ENCODE results near the gene KRT31. TPM values are rescaled to one million over a fixed set of nuclear protein-coding genes. Genes with fewer than 3 reads are reported as not detected.
A peak's percentile ranks its signal among the peaks of the same experiment; 100 is the strongest.

The KRT31 gene
- total RNA-seq, 1 experiment from 2014 or later: not detected

DNA sequence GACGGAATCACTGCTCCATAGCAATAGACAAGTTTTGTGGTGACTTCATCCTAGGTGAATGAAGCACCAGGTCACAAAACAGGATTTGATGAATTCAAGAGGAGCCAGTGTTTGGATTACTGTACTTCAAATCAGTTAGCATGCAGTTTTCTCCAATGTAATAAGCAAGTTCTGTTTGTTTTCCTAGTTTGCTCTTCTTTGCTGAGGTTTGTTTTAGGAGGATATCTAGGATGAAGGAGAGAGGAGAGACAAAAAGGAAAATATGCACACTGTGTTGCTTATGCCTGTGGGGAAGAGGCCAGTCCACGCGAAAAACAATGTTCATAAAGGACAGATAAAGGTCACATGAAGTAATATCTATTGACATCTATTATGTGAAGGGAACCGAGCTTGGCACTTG lies 18.0 kb upstream of the KRT31 start:
- no peak overlapping the region for H3K4me3 ChIP-seq (ENCODE audit: low read depth in 2 of 2, low read length in 2 of 2)
- ChIA-PET POLR2A (no interaction called here), CTCF (no interaction called here)
- no peaks in the 10 kb centered on the region for H3K9me3 ChIP-seq (ENCODE audit: control insufficient read depth, insufficient read depth, low read depth, low read length)
- intact Hi-C loops (cut with micrococcal nuclease; ENCODE audit: unreplicated experiment): no loop called here
- BruUV-seq (replicated peaks): no TSS peak
- DNase-seq (ENCODE audit: low read depth, low spot score) (no peak), ATAC-seq (no peak)
- H3K36me3 ChIP-seq (ENCODE audit: control insufficient read depth, insufficient read depth, low read length): no peaks in the 10 kb centered on the region
- H3K27me3 ChIP-seq (ENCODE audit: control insufficient read depth, insufficient read depth, low read length): no peaks in the 10 kb centered on the region
- peaks cover 17% of the 10 kb centered on the region; the same call in 1 of the 2 replicates for H3K4me1 ChIP-seq (ENCODE audit: control insufficient read depth, insufficient read depth, low read length)
- in situ Hi-C loops (cut with HindIII; ENCODE audit: low pct_unique_long_range_greater_than_20kb, low sequenced_read_pairs): no loop called here
- TF ChIP-seq SIN3A (IDR thresholded peaks at IDR 0.05; ENCODE audit: borderline replicate concordance, insufficient read depth, low read depth, low read length) (no peak), POLR2AphosphoS5 (IDR thresholded peaks at IDR 0.05; ENCODE audit: low read depth, low read length) (no peak), TCF7L2 (IDR thresholded peaks at IDR 0.05; ENCODE audit: low read depth, low read length) (no peak)
- TF ChIP-seq, protein P1, sequence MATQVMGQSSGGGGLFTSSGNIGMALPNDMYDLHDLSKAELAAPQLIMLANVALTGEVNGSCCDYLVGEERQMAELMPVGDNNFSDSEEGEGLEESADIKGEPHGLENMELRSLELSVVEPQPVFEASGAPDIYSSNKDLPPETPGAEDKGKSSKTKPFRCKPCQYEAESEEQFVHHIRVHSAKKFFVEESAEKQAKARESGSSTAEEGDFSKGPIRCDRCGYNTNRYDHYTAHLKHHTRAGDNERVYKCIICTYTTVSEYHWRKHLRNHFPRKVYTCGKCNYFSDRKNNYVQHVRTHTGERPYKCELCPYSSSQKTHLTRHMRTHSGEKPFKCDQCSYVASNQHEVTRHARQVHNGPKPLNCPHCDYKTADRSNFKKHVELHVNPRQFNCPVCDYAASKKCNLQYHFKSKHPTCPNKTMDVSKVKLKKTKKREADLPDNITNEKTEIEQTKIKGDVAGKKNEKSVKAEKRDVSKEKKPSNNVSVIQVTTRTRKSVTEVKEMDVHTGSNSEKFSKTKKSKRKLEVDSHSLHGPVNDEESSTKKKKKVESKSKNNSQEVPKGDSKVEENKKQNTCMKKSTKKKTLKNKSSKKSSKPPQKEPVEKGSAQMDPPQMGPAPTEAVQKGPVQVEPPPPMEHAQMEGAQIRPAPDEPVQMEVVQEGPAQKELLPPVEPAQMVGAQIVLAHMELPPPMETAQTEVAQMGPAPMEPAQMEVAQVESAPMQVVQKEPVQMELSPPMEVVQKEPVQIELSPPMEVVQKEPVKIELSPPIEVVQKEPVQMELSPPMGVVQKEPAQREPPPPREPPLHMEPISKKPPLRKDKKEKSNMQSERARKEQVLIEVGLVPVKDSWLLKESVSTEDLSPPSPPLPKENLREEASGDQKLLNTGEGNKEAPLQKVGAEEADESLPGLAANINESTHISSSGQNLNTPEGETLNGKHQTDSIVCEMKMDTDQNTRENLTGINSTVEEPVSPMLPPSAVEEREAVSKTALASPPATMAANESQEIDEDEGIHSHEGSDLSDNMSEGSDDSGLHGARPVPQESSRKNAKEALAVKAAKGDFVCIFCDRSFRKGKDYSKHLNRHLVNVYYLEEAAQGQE (IDR thresholded peaks at IDR 0.05; ENCODE audit: insufficient read depth in 1 of 2, low read depth in 2 of 2, low read length in 1 of 2): no peak
- TF ChIP-seq, protein P2, sequence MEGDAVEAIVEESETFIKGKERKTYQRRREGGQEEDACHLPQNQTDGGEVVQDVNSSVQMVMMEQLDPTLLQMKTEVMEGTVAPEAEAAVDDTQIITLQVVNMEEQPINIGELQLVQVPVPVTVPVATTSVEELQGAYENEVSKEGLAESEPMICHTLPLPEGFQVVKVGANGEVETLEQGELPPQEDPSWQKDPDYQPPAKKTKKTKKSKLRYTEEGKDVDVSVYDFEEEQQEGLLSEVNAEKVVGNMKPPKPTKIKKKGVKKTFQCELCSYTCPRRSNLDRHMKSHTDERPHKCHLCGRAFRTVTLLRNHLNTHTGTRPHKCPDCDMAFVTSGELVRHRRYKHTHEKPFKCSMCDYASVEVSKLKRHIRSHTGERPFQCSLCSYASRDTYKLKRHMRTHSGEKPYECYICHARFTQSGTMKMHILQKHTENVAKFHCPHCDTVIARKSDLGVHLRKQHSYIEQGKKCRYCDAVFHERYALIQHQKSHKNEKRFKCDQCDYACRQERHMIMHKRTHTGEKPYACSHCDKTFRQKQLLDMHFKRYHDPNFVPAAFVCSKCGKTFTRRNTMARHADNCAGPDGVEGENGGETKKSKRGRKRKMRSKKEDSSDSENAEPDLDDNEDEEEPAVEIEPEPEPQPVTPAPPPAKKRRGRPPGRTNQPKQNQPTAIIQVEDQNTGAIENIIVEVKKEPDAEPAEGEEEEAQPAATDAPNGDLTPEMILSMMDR (IDR thresholded peaks at IDR 0.05): no peak
- peak overlapping the region; percentile 77 for H3K27ac ChIP-seq (ENCODE audit: low read length)

DNA sequence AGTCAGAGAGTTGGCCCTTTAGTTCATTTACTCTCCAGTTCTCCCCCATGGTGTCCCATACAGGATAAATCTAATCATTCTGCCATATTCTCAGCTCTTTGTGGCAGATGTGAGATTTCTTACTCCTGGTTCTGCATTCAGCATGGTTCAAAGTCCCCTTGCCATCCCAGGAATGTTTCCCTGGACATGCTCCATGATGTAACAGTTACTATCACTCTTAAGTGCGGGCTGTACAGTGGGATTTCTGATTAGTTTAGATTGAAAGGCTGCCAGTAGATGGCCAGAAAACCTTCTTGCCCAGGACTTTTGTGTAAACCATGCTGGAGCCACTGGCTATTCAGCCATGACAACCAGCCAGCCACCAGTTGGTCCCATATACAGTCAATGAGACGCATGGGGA lies 16.6 kb upstream of the KRT31 start:
- ChIA-PET CTCF (no interaction called here), POLR2A (interaction anchor here (0.5 kb wide), 1 partner anchor 82 kb away, joined by 4 read pairs; no protein-coding TSS in a partner anchor)
- H3K4me3 ChIP-seq (ENCODE audit: low read depth in 2 of 2, low read length in 2 of 2): no peak overlapping the region
- BruUV-seq (replicated peaks): no TSS peak
- H3K4me1 ChIP-seq (ENCODE audit: control insufficient read depth, insufficient read depth, low read length): peaks cover 17% of the 10 kb centered on the region; the same call in 1 of the 2 replicates
- in situ Hi-C loops (cut with HindIII; ENCODE audit: low pct_unique_long_range_greater_than_20kb, low sequenced_read_pairs) (no loop called here), intact Hi-C loops (cut with micrococcal nuclease; ENCODE audit: unreplicated experiment) (no loop called here)
- H3K36me3 ChIP-seq (ENCODE audit: control insufficient read depth, insufficient read depth, low read length): no peaks in the 10 kb centered on the region
- no peaks in the 10 kb centered on the region for H3K27me3 ChIP-seq (ENCODE audit: control insufficient read depth, insufficient read depth, low read length)
- TF ChIP-seq POLR2AphosphoS5 (IDR thresholded peaks at IDR 0.05; ENCODE audit: low read depth, low read length): no peak
- no peak for TF ChIP-seq SIN3A (IDR thresholded peaks at IDR 0.05; ENCODE audit: borderline replicate concordance, insufficient read depth, low read depth, low read length)
- TF ChIP-seq, protein P2 (IDR thresholded peaks at IDR 0.05): no peak
- TF ChIP-seq, protein P1 (IDR thresholded peaks at IDR 0.05; ENCODE audit: insufficient read depth in 1 of 2, low read depth in 2 of 2, low read length in 1 of 2): no peak
- no peak for TF ChIP-seq TCF7L2 (IDR thresholded peaks at IDR 0.05; ENCODE audit: low read depth, low read length)
- no peaks in the 10 kb centered on the region for H3K9me3 ChIP-seq (ENCODE audit: control insufficient read depth, insufficient read depth, low read depth, low read length)
- ATAC-seq (no peak), DNase-seq (ENCODE audit: low read depth, low spot score) (no peak)
- H3K27ac ChIP-seq (ENCODE audit: low read length): no peak overlapping the region; the same call in 1 of the 2 replicates

Measured in Panc1 (cell line).